GM12801 (cell line): ENCODE data around the gene ABO.
"Not testable (repeated sequence)": the region's sequence is repeated elsewhere in the genome, so short reads cannot be mapped to it uniquely, and the experiment has no call there.

Experiments
- CTCF ChIP-seq: IDR thresholded peaks from one replicate; pipeline ENCODE4 v1.5.1; 2011; ENCODE audit warnings: control low read depth; ENCODE audit not compliant: insufficient read length; ENCODE audit errors: extremely low read depth

ABO gene

DNA sequence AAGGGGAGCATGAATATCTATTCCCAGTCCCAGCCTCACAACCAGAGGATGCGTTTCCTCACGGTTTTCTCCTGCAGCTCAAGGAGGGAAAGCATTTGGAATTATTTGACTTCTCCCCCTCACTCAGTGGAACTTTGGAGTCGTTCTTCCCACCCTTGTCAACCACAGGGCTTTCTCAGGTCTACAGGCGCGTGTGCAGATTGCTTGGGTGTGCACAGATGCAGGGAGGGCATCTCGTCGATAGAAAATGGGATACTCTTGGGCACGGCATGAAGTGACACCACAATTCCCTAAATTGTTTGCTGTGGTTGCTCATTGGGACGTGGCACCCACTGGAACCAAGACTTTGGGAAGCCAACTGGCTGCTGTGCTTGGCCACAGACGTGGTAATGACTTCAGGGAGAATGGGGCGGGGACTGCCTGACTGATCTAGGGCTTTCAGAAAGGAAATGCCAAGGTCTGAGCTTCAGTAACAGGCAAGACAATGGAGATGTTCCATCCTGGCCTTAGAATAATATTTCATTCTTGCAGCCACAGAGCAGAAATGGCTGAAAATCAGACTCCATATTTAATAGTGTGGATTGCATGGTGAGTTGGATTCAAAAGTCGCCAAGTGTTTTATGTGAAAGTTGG is 53.7 kb downstream of the ABO start:
- no peak for TF ChIP-seq CTCF

DNA sequence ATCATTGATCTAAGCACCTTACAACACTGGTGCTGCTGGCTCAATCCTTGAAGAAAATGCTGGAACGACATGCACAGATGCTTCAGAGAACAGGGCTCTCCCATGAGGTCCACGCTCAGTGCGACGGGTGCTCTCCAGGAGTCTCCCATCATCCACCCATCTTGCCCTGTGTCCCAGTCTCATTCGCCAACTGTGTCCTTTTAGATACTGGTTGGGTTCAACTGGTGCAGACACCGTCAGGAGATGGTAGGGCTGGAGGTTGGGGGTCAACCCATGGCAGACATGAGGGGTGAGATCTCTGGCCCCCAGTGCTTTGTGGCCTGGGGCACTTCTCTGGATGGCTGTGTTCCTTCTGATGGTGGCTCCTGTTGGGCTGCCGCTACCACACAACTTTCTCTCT is 64.4 kb downstream of the ABO start:
- TF ChIP-seq CTCF: no peak

DNA sequence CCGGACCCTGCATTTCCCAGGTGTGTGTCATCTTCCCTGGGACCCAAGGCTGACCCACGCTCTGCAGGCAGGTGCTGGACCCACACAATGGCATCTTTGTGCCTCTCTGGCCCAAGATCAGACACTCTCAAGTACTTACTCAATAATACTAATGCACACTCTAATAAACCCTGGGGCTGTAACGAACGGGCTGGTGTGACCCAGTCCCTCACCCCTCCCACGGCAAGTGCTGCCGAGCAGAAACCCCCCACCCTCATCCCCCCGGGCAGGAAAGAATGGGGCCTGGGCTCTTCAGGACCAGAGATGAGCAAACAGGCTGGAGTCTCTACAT is 64.8 kb downstream of the ABO start:
- no peak for TF ChIP-seq CTCF

DNA sequence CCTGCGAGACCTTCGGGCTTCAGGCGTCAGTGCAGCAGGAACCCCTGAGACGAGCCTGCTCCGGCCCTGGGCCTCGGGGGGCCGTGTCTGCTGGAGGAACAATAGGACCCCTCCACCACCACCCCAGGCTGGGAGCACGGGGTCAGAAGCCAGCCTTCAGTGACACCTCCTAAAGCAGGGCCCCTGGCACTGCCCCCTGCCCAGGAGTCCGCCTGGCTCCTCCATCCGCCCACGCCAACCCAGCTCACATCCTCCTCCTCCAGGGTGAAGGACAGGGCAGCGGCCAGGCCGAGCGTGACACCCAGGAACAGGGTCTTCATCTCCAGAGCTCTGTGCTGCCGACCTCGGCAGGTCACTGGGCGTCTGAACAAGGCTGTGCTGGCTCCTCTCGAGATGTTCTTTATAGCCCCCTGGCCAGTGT is 66.1 kb downstream of the ABO start, which contains the start of gene OBP2B:
OBP2B (minus strand) TSS at position 371 of the 421 bp plus-strand sequence; CDS start at position 320, 51 bp downstream.
- not testable (repeated sequence) for TF ChIP-seq CTCF

DNA sequence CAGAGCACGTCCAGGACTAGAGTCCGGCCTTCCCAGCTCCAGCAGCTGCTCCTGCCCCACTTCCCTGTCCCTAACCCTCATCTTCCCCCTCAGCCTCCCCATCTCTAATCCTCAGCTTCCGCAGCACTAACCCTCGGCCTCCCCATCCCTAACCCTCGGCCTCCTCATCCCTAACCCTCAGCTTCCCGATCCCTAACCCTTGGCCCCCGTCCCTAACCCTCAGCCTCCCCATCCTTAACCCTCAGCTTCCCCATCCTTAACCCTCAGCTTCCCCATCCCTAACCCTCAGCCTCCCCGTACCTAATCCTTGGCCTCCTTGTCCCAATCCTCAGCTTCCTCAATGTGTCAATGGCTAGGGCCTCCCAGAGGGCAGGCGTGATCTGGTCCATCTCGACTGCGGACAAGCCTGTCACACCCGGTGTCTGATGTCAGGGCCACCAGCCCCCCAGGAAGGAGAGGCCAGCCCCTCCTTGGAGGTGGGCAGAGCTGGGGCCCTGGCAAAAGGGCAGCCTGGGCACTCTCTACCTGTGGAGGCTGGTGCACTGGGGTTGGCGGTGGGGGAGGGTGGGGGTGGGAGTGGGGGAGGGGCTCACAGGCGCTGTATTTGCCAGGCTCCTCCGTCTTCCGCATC is 67.3 kb downstream of the ABO start:
- no peak for TF ChIP-seq CTCF

GRCh38 chr9:133207021-133207531 is 67.9 kb downstream of the ABO start:
- TF ChIP-seq CTCF: no peak

- TF ChIP-seq CTCF: no peak
These were observed 68.7 kb downstream of the ABO start for GRCh38 chr9:133205996-133206931.
